GM23248 (cell line): ENCODE measurements around the gene RNF8. TPM values are rescaled to one million over a fixed set of nuclear protein-coding genes. Genes with fewer than 3 reads are reported as not detected.
"Not testable (repeated sequence)": the region's sequence is repeated elsewhere in the genome, so short reads cannot be mapped to it uniquely, and the experiment has no call there.

ENCODE experiments used
- DNase-seq: peaks from one replicate; pipeline ENCODE4 v3.0.0-alpha.2; 2015
- H2AFZ ChIP-seq: fragments of 200-600 bp; sonication (generic); 2 replicates; pipeline ENCODE4 v1.6.1; 2016; ENCODE audit warnings: antibody characterized with exemption
- H3F3A ChIP-seq: fragments of 200-600 bp; sonication (generic); 2 replicates; pipeline ENCODE4 v1.6.1; 2016; ENCODE audit warnings: mild to moderate bottlenecking, antibody characterized with exemption, mixed run types; ENCODE audit not compliant: insufficient read depth
- H3K27ac ChIP-seq: fragments of 200-600 bp; sonication (generic); 2 replicates; pipeline ENCODE4 v1.5.1; 2016; ENCODE audit warnings: mild to moderate bottlenecking
- H3K27me3 ChIP-seq: fragments of 200-600 bp; sonication (generic); replicated peaks from 2 replicates; pipeline ENCODE4 v1.6.1; 2016; ENCODE audit warnings: mild to moderate bottlenecking; ENCODE audit not compliant: insufficient read depth
- H3K36me3 ChIP-seq: fragments of 200-600 bp; sonication (generic); 2 replicates; pipeline ENCODE4 v1.6.1; 2016; ENCODE audit warnings: low read depth, mild to moderate bottlenecking
- H3K4me1 ChIP-seq: fragments of 200-600 bp; sonication (generic); 2 replicates; pipeline ENCODE4 v1.6.1; 2016; ENCODE audit warnings: mild to moderate bottlenecking; ENCODE audit not compliant: insufficient read depth
- H3K4me2 ChIP-seq: fragments of 200-600 bp; sonication (generic); one replicate; pipeline ENCODE4 v1.6.1; 2016; ENCODE audit warnings: mild to moderate bottlenecking; ENCODE audit not compliant: unreplicated experiment
- H3K4me3 ChIP-seq: fragments of 200-600 bp; sonication (generic); 2 replicates; pipeline ENCODE4 v1.5.1; 2016; ENCODE audit warnings: mild to moderate bottlenecking
- H3K79me2 ChIP-seq: fragments of 200-600 bp; sonication (generic); 2 replicates; pipeline ENCODE4 v1.6.1; 2016; ENCODE audit warnings: mild to moderate bottlenecking; ENCODE audit not compliant: insufficient read depth
- H3K9ac ChIP-seq: fragments of 200-600 bp; sonication (generic); 2 replicates; pipeline ENCODE4 v1.6.1; 2016; ENCODE audit warnings: mild to moderate bottlenecking
- H3K9me2 ChIP-seq: fragments of 200-600 bp; sonication (generic); 2 replicates; pipeline ENCODE4 v1.6.1; 2016; ENCODE audit warnings: mixed run types, mild to moderate bottlenecking, moderate library complexity; ENCODE audit not compliant: insufficient read depth
- H3K9me3 ChIP-seq: fragments of 200-600 bp; sonication (generic); one replicate; pipeline ENCODE4 v1.6.1; 2017; ENCODE audit warnings: low read depth
- H4K20me1 ChIP-seq: fragments of 200-600 bp; sonication (generic); 2 replicates; pipeline ENCODE4 v1.6.0; 2016; ENCODE audit not compliant: insufficient read depth
- EZH2 ChIP-seq: fragments of 200-600 bp; sonication (generic); IDR thresholded peaks from 2 replicates; pipeline ENCODE4 v1.6.1; 2018; ENCODE audit warnings: antibody characterized with exemption, mild to moderate bottlenecking; ENCODE audit not compliant: insufficient read depth, poor library complexity, severe bottlenecking
- EZH2phosphoT487 ChIP-seq: fragments of 200-600 bp; sonication (generic); IDR thresholded peaks from 2 replicates; pipeline ENCODE4 v1.6.1; 2018; ENCODE audit warnings: antibody characterized with exemption, moderate library complexity, mild to moderate bottlenecking, low read depth; ENCODE audit not compliant: insufficient read depth
- WGBS, 2 experiments: methylation state at CpG; one replicate each; pipeline ENCODE4 v1.1.6; 2015 to 2017; ENCODE audit warnings: low lambda C conversion rate in 2 of 2, low coverage in 1 of 2; ENCODE audit errors: missing lambda C conversion rate in 2 of 2; 5-methylcytosine and 5-hydroxymethylcytosine counted together
- in situ Hi-C: fragments of 300-500 bp; cut with MboI; formaldehyde crosslinking; loops from 2 replicates; pipeline ENCODE4 v1.15.0; 2020
- polyA plus RNA-seq: library from polyadenylated mRNA; unstranded; fragments of >200 nt; fragmentation: Nextera tagmentation; extraction: Ambion mirVana; gene quantifications from 2 replicates; pipeline ENCODE4 v1.2.1, GENCODE V29; 2016
- total RNA-seq: library from RNA; depleted of rRNA; stranded (reverse); fragments of >200 nt; shearing (Covaris generic); gene quantifications from 2 replicates; pipeline ENCODE4 v1.2.3, GENCODE V29; 2014

Gene RNF8
- total and polyA plus RNA-seq, 2 experiments from 2014 or later = 19.3 to 34.2 TPM

DNA sequence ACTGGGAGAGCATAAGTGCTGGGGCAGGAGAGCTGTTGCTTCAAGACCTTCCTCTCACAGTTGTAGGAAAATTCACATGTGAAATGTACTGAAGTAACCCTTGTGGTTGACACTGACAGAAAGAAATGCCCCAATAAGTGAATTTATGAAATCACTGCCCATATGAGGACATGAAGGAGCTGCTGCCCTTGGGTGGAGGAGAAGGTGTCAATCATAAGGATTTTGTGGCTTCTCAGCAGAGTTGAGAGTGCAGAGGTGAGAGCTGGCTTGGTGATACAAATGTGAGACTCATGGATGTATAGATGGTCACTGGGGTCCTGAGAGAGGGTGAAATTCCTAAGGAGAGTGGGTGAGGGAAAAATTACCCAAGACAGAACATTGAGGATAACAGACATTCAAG lies 45.3 kb downstream of the RNF8 start:
- Histone ChIP-seq H3K27ac (no peak overlapping the region), H3K4me1 (no peaks in the 10 kb centered on the region), H3K9me2 (no peaks in the 10 kb centered on the region), H3K27me3 (no peaks in the 10 kb centered on the region), H3K9ac (no peak overlapping the region), H4K20me1 (no peaks in the 10 kb centered on the region), H2AFZ (no peak overlapping the region), H3K9me3 (no peaks in the 10 kb centered on the region), H3K36me3 (no peaks in the 10 kb centered on the region), H3K4me3 (no peak overlapping the region), H3K79me2 (no peaks in the 10 kb centered on the region), H3F3A (no peaks in the 10 kb centered on the region), H3K4me2 (no peak overlapping the region)
- no peak for DNase-seq
- in situ Hi-C loops = no loop called here
- TF ChIP-seq EZH2phosphoT487 (no peak), EZH2 (no peak)

DNA sequence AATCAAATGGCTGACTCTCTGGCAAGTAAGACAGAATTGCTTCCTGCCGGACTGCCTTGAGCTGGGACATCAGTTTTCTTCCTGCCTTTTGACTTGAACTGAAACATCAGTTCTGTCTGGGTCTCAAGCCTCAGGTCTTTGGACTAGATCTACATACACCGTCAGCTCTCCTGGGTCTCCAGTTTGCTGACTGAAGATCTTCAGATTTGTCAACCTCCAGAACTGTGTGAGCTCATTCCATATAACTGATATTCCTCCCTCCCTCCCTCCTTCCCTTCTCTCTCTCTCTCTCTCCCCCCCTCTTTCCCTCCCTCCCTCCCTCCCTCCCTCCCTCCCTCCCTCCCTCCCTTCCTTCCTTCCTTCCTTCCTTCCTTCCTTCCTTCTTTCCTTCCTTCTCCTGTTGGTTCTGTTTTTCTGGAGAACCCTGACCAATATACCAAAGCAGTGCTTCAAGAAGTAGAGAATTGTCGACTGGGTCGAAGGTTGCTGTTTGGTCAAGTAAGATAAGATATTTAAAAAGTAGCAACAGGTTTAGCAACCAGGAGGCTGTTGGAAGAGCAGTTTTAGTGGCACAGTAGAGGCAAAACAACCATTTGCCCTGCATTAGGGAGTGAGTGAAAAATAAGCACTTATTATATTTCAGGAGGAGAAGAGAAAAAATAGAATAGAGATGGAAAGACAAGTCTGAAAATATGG lies 46.2 kb downstream of the RNF8 start:
- Histone ChIP-seq H2AFZ (no peak overlapping the region), H3K9me2 (no peaks in the 10 kb centered on the region), H3K9me3 (no peaks in the 10 kb centered on the region), H3K4me1 (no peaks in the 10 kb centered on the region), H3K36me3 (no peaks in the 10 kb centered on the region), H3K79me2 (no peaks in the 10 kb centered on the region), H3K4me2 (no peak overlapping the region), H3K27me3 (no peaks in the 10 kb centered on the region), H3K4me3 (no peak overlapping the region), H4K20me1 (no peaks in the 10 kb centered on the region), H3K27ac (no peak overlapping the region), H3K9ac (no peak overlapping the region), H3F3A (no peaks in the 10 kb centered on the region)
- DNase-seq = no peak
- TF ChIP-seq EZH2phosphoT487 (no peak), EZH2 (no peak)
- in situ Hi-C loops = no loop called here
- 55 to 64% methylated on average over 4 of the region's 4 CpGs for WGBS, 2 experiments

DNA sequence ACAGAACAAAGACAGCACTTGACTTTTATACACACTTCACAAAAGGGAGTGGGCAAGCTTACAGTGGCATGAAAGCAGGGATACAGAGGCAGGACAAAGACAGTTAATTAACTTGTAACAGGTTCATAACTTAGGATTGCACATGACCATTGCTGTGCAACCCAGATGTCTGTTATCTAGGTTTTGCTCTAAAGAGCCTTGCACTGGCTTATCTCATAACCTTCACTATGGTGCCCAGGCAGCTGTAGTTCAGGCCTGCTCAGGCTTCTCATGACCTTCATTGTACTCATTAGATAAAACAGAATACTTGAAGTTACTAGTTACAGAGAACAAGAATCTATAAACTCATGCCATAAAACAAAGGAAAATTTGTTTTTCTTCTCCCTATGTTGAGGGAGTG lies 47.9 kb downstream of the RNF8 start:
- H2AFZ ChIP-seq, H3K4me2 ChIP-seq, H3F3A ChIP-seq, DNase-seq, H3K4me1 ChIP-seq, H3K36me3 ChIP-seq, H3K27me3 ChIP-seq, H3K9me3 ChIP-seq, H3K27ac ChIP-seq, H3K9me2 ChIP-seq, H4K20me1 ChIP-seq, in situ Hi-C loops, H3K9ac ChIP-seq, H3K4me3 ChIP-seq, H3K79me2 ChIP-seq: not testable (repeated sequence)

DNA sequence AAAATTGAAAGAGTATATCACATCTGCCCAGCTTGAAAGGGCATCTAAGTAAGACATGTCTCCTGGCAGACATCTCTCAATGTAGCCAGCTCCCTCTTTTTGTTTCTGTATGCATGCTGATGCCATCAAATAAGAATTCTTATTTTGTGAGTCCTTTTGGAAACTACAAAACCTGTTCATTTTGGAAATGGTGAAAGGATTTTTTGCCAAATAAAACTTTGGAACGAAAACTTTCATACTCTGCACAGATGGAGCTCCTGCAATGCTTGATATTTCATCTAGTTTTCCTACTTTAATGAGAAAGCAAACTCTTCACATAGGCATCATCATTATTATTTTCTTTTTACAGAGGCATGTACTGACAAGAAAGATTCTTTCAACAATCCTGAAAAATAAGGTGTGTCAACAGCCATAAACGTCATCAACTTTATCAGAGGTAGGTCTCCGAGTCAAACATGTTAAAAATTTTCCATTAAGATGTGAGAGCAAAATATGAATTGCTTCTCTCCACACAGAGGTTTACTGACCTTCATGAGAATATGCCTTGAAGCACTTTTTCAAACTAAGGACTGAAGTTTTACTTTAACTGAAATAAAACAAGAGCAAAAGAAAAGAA lies 53.1 kb downstream of the RNF8 start:
- H4K20me1 ChIP-seq = no peaks in the 10 kb centered on the region
- H3K4me2 ChIP-seq = no peak overlapping the region
- no peak overlapping the region for H3K27ac ChIP-seq
- no peak overlapping the region for H2AFZ ChIP-seq
- no peak overlapping the region for H3K4me3 ChIP-seq
- H3K9me3 ChIP-seq = no peaks in the 10 kb centered on the region
- H3K79me2 ChIP-seq = no peaks in the 10 kb centered on the region
- in situ Hi-C loops = no loop called here
- H3K9ac ChIP-seq = no peak overlapping the region
- no peaks in the 10 kb centered on the region for H3K36me3 ChIP-seq
- 53 to 61% methylated on average over 3 of the region's 3 CpGs for WGBS, 2 experiments
- TF ChIP-seq EZH2 (no peak), EZH2phosphoT487 (no peak)
- DNase-seq = no peak
- no peaks in the 10 kb centered on the region for H3K9me2 ChIP-seq
- no peaks in the 10 kb centered on the region for H3K4me1 ChIP-seq
- no peaks in the 10 kb centered on the region for H3F3A ChIP-seq
- H3K27me3 ChIP-seq = no peaks in the 10 kb centered on the region; the same call in 1 of the 2 replicates

DNA sequence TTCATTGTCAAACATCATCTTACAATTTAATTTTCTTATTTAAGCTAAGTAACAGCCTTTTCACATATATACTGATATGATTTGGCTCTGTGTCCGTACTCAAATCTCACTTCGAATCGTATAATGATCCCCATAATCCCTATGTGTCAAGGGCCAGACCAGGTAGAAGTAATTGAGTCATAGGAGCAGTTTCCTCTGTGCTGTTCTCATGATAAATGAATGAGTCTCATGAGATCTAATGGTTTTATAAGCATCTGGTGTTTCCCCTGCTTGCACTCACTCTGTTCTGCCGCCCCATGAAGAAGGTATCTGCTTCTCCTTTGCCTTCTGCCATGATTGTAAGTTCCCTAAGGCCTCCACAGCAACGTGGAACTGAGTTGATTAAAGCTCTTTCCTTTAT lies 54.2 kb downstream of the RNF8 start:
- Histone ChIP-seq H3F3A (no peaks in the 10 kb centered on the region), H3K4me1 (no peaks in the 10 kb centered on the region), H4K20me1 (no peaks in the 10 kb centered on the region), H3K9me3 (no peaks in the 10 kb centered on the region), H3K9ac (no peak overlapping the region), H2AFZ (no peak overlapping the region), H3K79me2 (no peaks in the 10 kb centered on the region), H3K4me2 (no peak overlapping the region), H3K4me3 (no peak overlapping the region), H3K9me2 (no peaks in the 10 kb centered on the region), H3K36me3 (no peaks in the 10 kb centered on the region), H3K27me3 (no peaks in the 10 kb centered on the region; the same call in 1 of the 2 replicates), H3K27ac (no peak overlapping the region)
- WGBS, 2 experiments = 70 to 77% methylated on average over 5 of the region's 5 CpGs
- DNase-seq = no peak
- TF ChIP-seq EZH2phosphoT487 (no peak), EZH2 (no peak)
- in situ Hi-C loops = no loop called here
